ENCODE measurements around the gene SH2D4B.

SH2D4B gene

GRCh38 chr10:80694930-80695329, 157.2 kb downstream of the SH2D4B start:
- DNase-seq: no peak
